UCSD-AML1 (cell line): ENCODE measurements around the gene IFFO2.
A peak's percentile ranks its signal among the peaks of the same experiment; 100 is the strongest.

Experiments
- DNase-seq: peaks from one replicate; lab custom pipeline; 2025; ENCODE audit not compliant: unreplicated experiment; lab: John Stamatoyannopoulos, UW

IFFO2 gene

GRCh38 chr1:18972991-18973390 is 16.5 kb upstream of the IFFO2 start:
- DNase-seq = no peak

GRCh38 chr1:18972531-18972930 is 16.1 kb upstream of the IFFO2 start:
- DNase-seq = no peak

- DNase-seq = no peak
Measured at GRCh38 chr1:18970762-18971161, 14.3 kb upstream of the IFFO2 start.

GRCh38 chr1:18970358-18970757 is 13.9 kb upstream of the IFFO2 start:
- DNase-seq = no peak

GRCh38 chr1:18967066-18967690 is 10.7 kb upstream of the IFFO2 start:
- DNase-seq = no peak

- no peak for DNase-seq
Measured at GRCh38 chr1:18965206-18966173, 9.0 kb upstream of the IFFO2 start.

- DNase-seq = no peak
Measured at GRCh38 chr1:18963968-18964367, 7.5 kb upstream of the IFFO2 start.

GRCh38 chr1:18962855-18963737 is 6.6 kb upstream of the IFFO2 start:
- DNase-seq = no peak

- DNase-seq = no peak
Measured at GRCh38 chr1:18962121-18962721, 5.7 kb upstream of the IFFO2 start.

- DNase-seq = no peak
Measured at GRCh38 chr1:18960821-18961220, 4.3 kb upstream of the IFFO2 start.

- DNase-seq = no peak
Measured at GRCh38 chr1:18960409-18960808, 3.9 kb upstream of the IFFO2 start.

GRCh38 chr1:18959591-18959990 is 3.1 kb upstream of the IFFO2 start:
- DNase-seq = no peak

GRCh38 chr1:18957532-18958300 is 1.2 kb upstream of the IFFO2 start:
- no peak for DNase-seq

- no peak for DNase-seq
Measured at GRCh38 chr1:18957136-18957521, 653 bp upstream of the IFFO2 start.

GRCh38 chr1:18955441-18956192 is 859 bp downstream of the IFFO2 start:
- DNase-seq = peak; percentile 37

GRCh38 chr1:18955131-18955440 is 1.4 kb downstream of the IFFO2 start:
- no peak for DNase-seq

GRCh38 chr1:18954270-18955071 is 2.0 kb downstream of the IFFO2 start:
- no peak for DNase-seq

- no peak for DNase-seq
Measured at GRCh38 chr1:18953731-18954231, 2.7 kb downstream of the IFFO2 start.
